ENCODE measurements around the gene GALNT17.

- no peak for TF ChIP-seq GATA2 (IDR thresholded peaks at IDR 0.05; ENCODE audit: low read depth, low read length)
- no peak for TF ChIP-seq GATA3 (IDR thresholded peaks at IDR 0.05; ENCODE audit: low read depth, low read length)
Measured at GRCh38 chr7:71580027-71580426, 448.1 kb downstream of the GALNT17 start.

All from SH-SY5Y (cell line).